NT2/D1 (cell line): Measurements from ENCODE around the gene SPAM1.

Source experiments
- YY1 ChIP-seq: IDR thresholded peaks from 2 replicates; pipeline ENCODE4 v1.6.1; 2011; ENCODE audit not compliant: insufficient read length, insufficient read depth
- ZNF274 ChIP-seq: IDR thresholded peaks from 2 replicates; pipeline ENCODE4 v1.6.1; 2011; ENCODE audit warnings: mild to moderate bottlenecking, low read depth, low read length

- TF ChIP-seq YY1 (no peak), ZNF274 (no peak)
Observed at GRCh38 chr7:123945938-123946337, 20.9 kb downstream of the SPAM1 start.
